Mesodermal cell (in vitro differentiated cells): ENCODE measurements around the gene ANKRD53.
"Not testable (repeated sequence)": the region's sequence is repeated elsewhere in the genome, so short reads cannot be mapped to it uniquely, and the experiment has no call there.

Source experiments
- H3K27ac ChIP-seq: 2 replicates; pipeline ENCODE4 v1.7.0; 2013; ENCODE audit warnings: mild to moderate bottlenecking, low read depth, low read length, moderate library complexity; ENCODE audit not compliant: severe bottlenecking
- H3K36me3 ChIP-seq: 2 replicates; pipeline ENCODE4 v1.7.1; 2013; ENCODE audit warnings: mild to moderate bottlenecking, low read length, moderate library complexity; ENCODE audit not compliant: control insufficient read depth, insufficient read depth
- H3K4me1 ChIP-seq: one replicate; pipeline ENCODE4 v1.7.1; 2013; ENCODE audit warnings: mild to moderate bottlenecking, low read length; ENCODE audit not compliant: insufficient read depth, control insufficient read depth, poor library complexity, severe bottlenecking
- H3K4me3 ChIP-seq: 2 replicates; pipeline ENCODE4 v1.7.0; 2013; ENCODE audit warnings: low read length, control low read depth, mild to moderate bottlenecking; ENCODE audit not compliant: insufficient read depth, poor library complexity, severe bottlenecking; ENCODE audit errors: extremely low read depth
- H3K9me3 ChIP-seq: 2 replicates; pipeline ENCODE4 v1.7.1; 2013; ENCODE audit warnings: mild to moderate bottlenecking, low read length, moderate library complexity; ENCODE audit not compliant: control insufficient read depth
- WGBS, 2 experiments: methylation state at CpG; one replicate each; pipeline ENCODE4 v1.1.5; 2013; ENCODE audit warnings: missing lambda C conversion rate in 2 of 2; ENCODE audit not compliant: insufficient coverage in 2 of 2; 5-methylcytosine and 5-hydroxymethylcytosine counted together

The ANKRD53 gene

DNA sequence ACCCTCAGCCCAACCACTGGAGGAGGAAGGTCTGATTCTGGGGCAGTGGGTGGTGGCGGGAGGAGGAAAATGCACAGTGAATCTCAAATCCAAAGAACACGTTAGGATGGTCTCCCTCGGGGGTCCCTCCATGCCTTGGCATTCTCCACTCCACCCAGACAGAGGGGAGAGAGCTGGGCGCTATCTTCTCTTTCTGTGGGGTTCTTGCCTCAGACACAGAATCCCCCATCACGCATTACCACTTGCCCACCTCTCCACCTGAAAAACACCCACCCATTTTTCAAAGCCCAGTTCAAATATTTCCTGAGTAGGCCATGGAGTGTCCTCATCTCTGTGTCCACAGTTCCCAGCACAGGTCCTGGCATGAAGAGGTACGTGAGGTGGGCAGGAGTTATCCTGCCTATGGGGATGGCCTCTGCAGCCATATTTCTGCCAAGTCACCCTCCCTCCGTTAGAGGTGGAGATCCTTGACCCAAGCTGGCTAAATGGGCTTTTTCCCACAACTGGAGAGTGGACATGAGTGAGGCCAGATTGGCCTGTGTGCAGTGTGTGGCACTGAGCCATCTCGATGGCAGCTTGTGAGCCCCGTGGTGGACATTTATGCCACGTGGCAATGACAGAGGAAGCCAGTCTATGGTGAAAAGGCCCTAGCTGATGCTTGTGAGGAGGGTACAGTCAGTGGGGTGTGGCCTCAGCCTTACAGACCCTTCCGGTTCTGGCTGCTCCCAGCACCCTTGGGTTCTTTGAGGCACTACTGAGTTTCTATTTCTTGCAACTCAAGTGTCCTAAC lies 25.7 kb downstream of the ANKRD53 start:
- 95% methylated on average over 7 to 9 of the region's 11 CpGs for WGBS, 2 experiments

GRCh38 chr2:71004857-71005256 lies 26.4 kb downstream of the ANKRD53 start:
- H3K36me3 ChIP-seq: no peaks in the 10 kb centered on the region
- peaks cover 5% of the 10 kb centered on the region for H3K4me1 ChIP-seq
- no peaks in the 10 kb centered on the region for H3K9me3 ChIP-seq
- H3K27ac ChIP-seq: no peak overlapping the region
- no peak overlapping the region for H3K4me3 ChIP-seq
- 91 to 96% methylated on average over 4 to 5 of the region's 6 CpGs for WGBS, 2 experiments

More for the DNA sequence above, 25.7 kb downstream of the ANKRD53 start:
- Histone ChIP-seq H3K27ac (no peak overlapping the region), H3K36me3 (no peaks in the 10 kb centered on the region), H3K4me3 (no peak overlapping the region), H3K4me1 (peaks cover 5% of the 10 kb centered on the region), H3K9me3 (no peaks in the 10 kb centered on the region)

DNA sequence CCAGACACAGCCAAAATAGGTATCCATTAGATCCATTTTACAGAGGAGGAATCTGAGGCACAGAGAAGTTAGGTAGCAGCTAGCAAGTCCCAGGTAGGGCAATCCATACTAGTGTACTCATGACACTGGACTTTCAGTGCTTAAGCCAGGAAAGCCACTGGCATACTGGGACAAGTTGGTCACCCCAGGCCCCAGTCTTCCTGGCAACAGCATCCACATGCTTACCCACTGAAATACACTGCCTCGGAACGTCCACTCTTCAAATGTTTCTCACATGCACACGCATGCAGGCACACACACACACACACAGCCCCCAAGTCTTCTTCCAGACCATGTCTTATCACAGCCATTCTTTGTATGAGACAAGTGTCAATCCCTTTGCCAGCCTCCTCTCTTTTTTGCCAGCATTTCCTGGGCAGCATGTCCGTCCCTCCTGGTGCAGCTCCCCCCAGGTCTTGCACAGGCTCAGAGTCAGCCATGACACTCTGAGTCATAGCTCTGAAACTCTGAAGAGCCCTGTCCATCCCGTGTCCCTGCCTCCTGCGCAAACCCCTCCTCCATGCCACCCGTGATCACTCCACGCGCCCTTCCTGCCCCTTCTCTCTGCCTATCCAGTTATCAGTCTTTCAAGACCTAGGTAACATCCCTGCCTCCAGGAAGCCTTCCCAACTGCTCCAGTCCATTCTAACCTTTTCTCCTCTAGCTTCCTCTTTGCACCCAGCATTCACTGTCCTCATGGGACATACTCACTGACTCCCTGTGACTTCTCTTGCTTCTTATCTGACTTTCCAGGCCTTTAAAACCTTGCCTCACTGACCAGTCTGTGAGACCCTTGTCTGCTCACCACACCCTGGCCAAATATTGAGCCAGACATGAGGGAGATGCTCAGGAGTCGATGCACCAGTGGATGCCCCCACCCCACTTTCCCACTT lies 27.1 kb downstream of the ANKRD53 start:
- WGBS, 2 experiments: 88 to 90% methylated on average over 9 of the region's 10 CpGs
- no peaks in the 10 kb centered on the region for H3K9me3 ChIP-seq

GRCh38 chr2:71006323-71006722 lies 27.9 kb downstream of the ANKRD53 start:
- H3K36me3 ChIP-seq: no peaks in the 10 kb centered on the region
- WGBS, 2 experiments: 63 to 89% methylated on average over 1 of the region's 2 CpGs
- no peak overlapping the region for H3K27ac ChIP-seq
- H3K4me3 ChIP-seq: no peak overlapping the region
- peaks cover 5% of the 10 kb centered on the region for H3K4me1 ChIP-seq
- H3K9me3 ChIP-seq: no peaks in the 10 kb centered on the region

More for the DNA sequence above, 27.1 kb downstream of the ANKRD53 start:
- Histone ChIP-seq H3K36me3 (no peaks in the 10 kb centered on the region), H3K4me1 (peaks cover 5% of the 10 kb centered on the region), H3K4me3 (no peak overlapping the region), H3K27ac (no peak overlapping the region)

DNA sequence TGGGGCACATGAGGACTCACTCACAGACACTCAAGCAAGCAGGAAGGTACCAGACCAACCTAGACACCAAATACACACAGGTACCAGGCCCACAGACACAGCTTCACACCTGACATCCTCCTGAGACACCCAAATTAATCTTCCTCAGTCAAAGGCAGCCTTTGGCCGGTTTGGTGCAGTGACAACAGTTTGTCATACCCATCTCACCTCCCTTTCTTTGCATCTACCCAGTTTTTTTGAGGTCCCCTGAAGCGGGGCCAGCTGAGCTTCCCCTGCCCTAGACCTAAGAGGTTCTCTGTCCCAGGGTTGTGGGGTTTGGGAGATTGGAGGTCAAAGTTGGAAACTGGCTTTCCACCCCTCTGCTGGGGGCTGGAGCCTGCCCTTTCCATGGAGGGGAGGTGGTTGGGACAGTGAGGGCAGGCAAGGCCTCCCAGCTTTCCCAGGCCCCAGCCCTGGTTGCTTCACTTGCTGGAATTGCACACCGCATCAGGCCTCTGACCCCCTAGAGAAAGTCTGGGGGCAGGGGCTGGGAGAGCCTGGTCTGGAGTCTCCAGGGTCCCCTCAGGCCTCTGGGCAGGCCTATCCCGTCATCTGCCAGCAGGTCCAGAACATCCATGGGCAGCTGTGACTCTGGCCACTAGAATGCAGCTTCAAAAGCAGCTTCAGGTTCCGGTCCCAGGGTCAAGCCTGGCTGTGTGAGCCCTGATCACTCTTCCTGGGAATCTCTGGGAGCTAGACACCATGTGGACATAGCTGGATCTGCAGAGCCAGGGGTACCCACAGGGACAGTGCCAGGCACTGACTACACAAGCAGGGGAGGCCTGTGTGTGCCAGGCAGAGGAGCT lies 28.7 kb downstream of the ANKRD53 start:
- Histone ChIP-seq H3K36me3 (no peaks in the 10 kb centered on the region), H3K4me1 (peaks cover 4% of the 10 kb centered on the region), H3K9me3 (no peaks in the 10 kb centered on the region), H3K27ac (no peak overlapping the region), H3K4me3 (no peak overlapping the region)
- 78 to 88% methylated on average over 3 to 4 of the region's 5 CpGs for WGBS, 2 experiments

DNA sequence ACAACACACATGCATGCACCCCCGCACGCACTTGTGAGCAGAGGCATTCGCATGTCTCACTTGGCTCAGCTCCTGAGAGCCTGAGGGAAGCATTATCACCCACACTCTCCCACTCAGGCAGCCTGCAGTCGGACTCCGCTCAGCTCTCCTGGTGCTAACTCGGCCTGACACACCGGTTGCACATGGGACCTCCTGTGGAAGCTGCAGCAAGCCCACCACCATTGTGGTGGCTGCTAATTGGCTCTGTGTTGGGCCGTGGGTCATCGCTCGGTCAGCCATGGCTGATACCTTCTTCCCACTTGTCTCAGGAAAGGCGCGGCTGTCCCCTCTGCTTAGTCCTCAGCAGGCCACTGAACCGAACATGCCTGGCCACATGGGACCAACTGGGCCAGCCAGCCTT lies 29.9 kb downstream of the ANKRD53 start:
- no peaks in the 10 kb centered on the region for H3K9me3 ChIP-seq
- WGBS, 2 experiments: 91 to 93% methylated on average over 12 to 13 of the region's 13 CpGs
- no peak overlapping the region for H3K4me3 ChIP-seq
- H3K4me1 ChIP-seq: no peaks in the 10 kb centered on the region
- H3K36me3 ChIP-seq: no peaks in the 10 kb centered on the region
- no peak overlapping the region for H3K27ac ChIP-seq

GRCh38 chr2:71011786-71012185 lies 33.4 kb downstream of the ANKRD53 start:
- H3K4me1 ChIP-seq, H3K9me3 ChIP-seq: not testable (repeated sequence)
- WGBS, 2 experiments: 25 to 29% methylated on average over 5 of the region's 6 CpGs

DNA sequence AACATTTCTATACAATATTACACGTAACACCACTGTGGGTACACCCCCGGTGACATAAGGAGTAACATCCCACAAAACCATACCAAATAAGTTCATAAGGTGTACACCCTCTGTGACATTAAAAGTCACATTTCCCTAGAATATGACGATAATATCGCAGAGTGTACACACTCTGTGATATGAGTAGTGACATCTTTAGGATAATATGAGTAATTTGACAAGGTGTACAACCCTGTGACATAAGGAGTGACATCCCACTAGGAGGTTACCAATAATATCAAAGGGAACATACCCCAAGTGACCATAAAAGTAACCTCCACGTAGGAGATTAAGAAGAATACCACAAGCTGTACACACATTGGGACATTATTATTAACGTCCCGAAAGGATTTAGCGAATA lies 40.2 kb downstream of the ANKRD53 start:
- H3K4me3 ChIP-seq: no peak overlapping the region
- no peaks in the 10 kb centered on the region for H3K4me1 ChIP-seq
- no peak overlapping the region for H3K27ac ChIP-seq
- no peaks in the 10 kb centered on the region for H3K9me3 ChIP-seq
- 86% methylated on average over 4 of the region's 8 CpGs; no CpG with 5 or more reads in 1 of the 2 experiments for WGBS, 2 experiments
- no peaks in the 10 kb centered on the region for H3K36me3 ChIP-seq

More at GRCh38 chr2:71011786-71012185, 33.4 kb downstream of the ANKRD53 start:
- not testable (repeated sequence) for H3K27ac ChIP-seq, H3K4me3 ChIP-seq, H3K36me3 ChIP-seq

GRCh38 chr2:71019989-71020388 lies 41.6 kb downstream of the ANKRD53 start:
- H3K4me1 ChIP-seq, H3K9me3 ChIP-seq, H3K27ac ChIP-seq, H3K36me3 ChIP-seq, H3K4me3 ChIP-seq: not testable (repeated sequence)
- 80% methylated on average over 2 of the region's 6 CpGs; no CpG with 5 or more reads in 1 of the 2 experiments for WGBS, 2 experiments

- H3K27ac ChIP-seq, H3K36me3 ChIP-seq, H3K4me3 ChIP-seq, H3K9me3 ChIP-seq, H3K4me1 ChIP-seq: not testable (repeated sequence)
- 80 to 96% methylated on average over 4 to 6 of the region's 14 CpGs for WGBS, 2 experiments
These were observed 43.0 kb downstream of the ANKRD53 start for GRCh38 chr2:71021394-71021793.
